GM04503 (cell line): ENCODE data around the gene PTBP3.
A peak's percentile ranks its signal among the peaks of the same experiment; 100 is the strongest.
"Not testable (repeated sequence)": the region's sequence is repeated elsewhere in the genome, so short reads cannot be mapped to it uniquely, and the experiment has no call there.

Experiments
- DNase-seq: peaks from one replicate; pipeline ENCODE4 v3.0.0-alpha.2; 2012; ENCODE audit warnings: low read depth

Gene PTBP3

GRCh38 chr9:112203536-112203935 is 129.9 kb downstream of the PTBP3 start:
- DNase-seq: peak; percentile 42

GRCh38 chr9:112200711-112201110 is 132.7 kb downstream of the PTBP3 start:
- no peak for DNase-seq

- no peak for DNase-seq
Measured at GRCh38 chr9:112198646-112199045, 134.8 kb downstream of the PTBP3 start.

- DNase-seq: no peak
Measured at GRCh38 chr9:112194969-112195431, 138.4 kb downstream of the PTBP3 start.

GRCh38 chr9:112193572-112194288 is 139.7 kb downstream of the PTBP3 start:
- DNase-seq: no peak

- DNase-seq: not testable (repeated sequence)
Measured at GRCh38 chr9:112190320-112190719, 143.1 kb downstream of the PTBP3 start.

GRCh38 chr9:112188884-112189283 is 144.5 kb downstream of the PTBP3 start:
- DNase-seq: no peak

- DNase-seq: no peak
Measured at GRCh38 chr9:112187404-112187803, 146.0 kb downstream of the PTBP3 start.

- DNase-seq: no peak
Measured at GRCh38 chr9:112186695-112187094, 146.7 kb downstream of the PTBP3 start.

GRCh38 chr9:112184946-112185345 is 148.5 kb downstream of the PTBP3 start:
- no peak for DNase-seq

GRCh38 chr9:112184221-112184620 is 149.2 kb downstream of the PTBP3 start:
- no peak for DNase-seq

GRCh38 chr9:112180387-112180881 is 153.0 kb downstream of the PTBP3 start:
- DNase-seq: peak; percentile 45

- DNase-seq: peak; percentile 83
Measured at GRCh38 chr9:112179816-112180215, 153.6 kb downstream of the PTBP3 start.

- DNase-seq: no peak
Measured at GRCh38 chr9:112176524-112176923, 156.9 kb downstream of the PTBP3 start.

- DNase-seq: no peak
Measured at GRCh38 chr9:112175796-112176315, 157.6 kb downstream of the PTBP3 start.

- DNase-seq: no peak
Measured at GRCh38 chr9:112174965-112175795, 158.2 kb downstream of the PTBP3 start, which contains the start of gene SUSD1. SUSD1 (minus strand) TSS chr9:112175297; CDS start chr9:112175235, 62 bp downstream.

- peak; percentile 12 for DNase-seq
Measured at GRCh38 chr9:112174222-112174964, 159.0 kb downstream of the PTBP3 start.

GRCh38 chr9:112173489-112174221 is 159.8 kb downstream of the PTBP3 start:
- DNase-seq: no peak

- no peak for DNase-seq
Measured at GRCh38 chr9:112170968-112171367, 162.5 kb downstream of the PTBP3 start.

GRCh38 chr9:112170235-112170634 is 163.2 kb downstream of the PTBP3 start:
- DNase-seq: no peak

GRCh38 chr9:112169368-112169767 is 164.1 kb downstream of the PTBP3 start:
- no peak for DNase-seq
